GM15510 (cell line): ENCODE measurements around the gene SPINK8.
A peak's percentile ranks its signal among the peaks of the same experiment; 100 is the strongest.

Experiments used
- POLR2A ChIP-seq: IDR thresholded peaks from 3 replicates; pipeline ENCODE4 v1.6.1; 2011; ENCODE audit warnings: borderline replicate concordance; ENCODE audit not compliant: insufficient read length; ENCODE audit errors: extremely low read depth

Gene SPINK8

GRCh38 chr3:48344867-48345507 lies 11.5 kb upstream of the SPINK8 start:
- no peak for TF ChIP-seq POLR2A

GRCh38 chr3:48343432-48343831 lies 10.0 kb upstream of the SPINK8 start:
- TF ChIP-seq POLR2A, result no peak

DNA sequence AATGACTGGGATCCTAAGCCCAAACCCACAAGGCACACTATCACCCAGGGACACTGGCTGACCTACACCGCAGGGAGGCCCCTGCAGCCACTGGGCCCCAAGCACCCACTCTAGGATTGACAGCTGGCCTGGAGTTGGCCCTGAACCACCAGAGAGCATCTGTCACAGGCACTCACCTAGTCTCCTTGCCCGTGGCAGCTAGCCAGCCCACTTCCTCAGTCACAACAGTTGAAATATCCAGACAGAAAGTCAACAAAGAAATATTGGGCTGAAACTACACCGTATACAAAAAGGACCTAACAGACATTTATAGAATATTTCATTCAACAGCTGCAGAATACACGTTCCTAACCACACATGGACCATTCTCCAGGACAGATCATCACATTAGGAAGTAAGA lies 5.2 kb upstream of the SPINK8 start:
- no peak for TF ChIP-seq POLR2A

GRCh38 chr3:48334605-48335004 lies 1.1 kb upstream of the SPINK8 start:
- no peak for TF ChIP-seq POLR2A

GRCh38 chr3:48320996-48321395 lies 12.5 kb downstream of the SPINK8 start:
- no peak for TF ChIP-seq POLR2A

- no peak for TF ChIP-seq POLR2A
Measured at GRCh38 chr3:48318713-48319468, 14.6 kb downstream of the SPINK8 start.

GRCh38 chr3:48314542-48314941 lies 18.9 kb downstream of the SPINK8 start:
- no peak for TF ChIP-seq POLR2A

GRCh38 chr3:48306860-48307530 lies 26.5 kb downstream of the SPINK8 start:
- no peak for TF ChIP-seq POLR2A

DNA sequence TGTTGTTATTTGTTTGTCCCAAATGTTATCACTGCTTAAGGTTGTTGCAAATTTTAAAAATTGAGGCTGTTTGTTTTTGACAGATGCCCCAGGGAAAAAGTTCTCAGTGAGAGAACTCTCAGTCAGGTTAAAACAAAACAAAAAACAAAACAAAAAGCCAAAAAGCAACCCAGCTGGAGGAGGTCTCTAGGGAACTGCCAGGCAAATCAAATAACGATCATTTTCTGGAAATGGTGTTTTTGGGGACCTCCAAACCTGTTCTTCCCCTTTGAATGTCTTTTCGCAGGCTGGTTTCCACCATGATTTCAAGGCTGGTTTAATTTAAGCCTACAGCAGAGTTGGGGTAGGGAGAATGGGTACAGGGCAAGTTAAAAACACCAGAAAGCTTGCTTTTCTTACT lies 27.2 kb downstream of the SPINK8 start:
- no peak for TF ChIP-seq POLR2A

DNA sequence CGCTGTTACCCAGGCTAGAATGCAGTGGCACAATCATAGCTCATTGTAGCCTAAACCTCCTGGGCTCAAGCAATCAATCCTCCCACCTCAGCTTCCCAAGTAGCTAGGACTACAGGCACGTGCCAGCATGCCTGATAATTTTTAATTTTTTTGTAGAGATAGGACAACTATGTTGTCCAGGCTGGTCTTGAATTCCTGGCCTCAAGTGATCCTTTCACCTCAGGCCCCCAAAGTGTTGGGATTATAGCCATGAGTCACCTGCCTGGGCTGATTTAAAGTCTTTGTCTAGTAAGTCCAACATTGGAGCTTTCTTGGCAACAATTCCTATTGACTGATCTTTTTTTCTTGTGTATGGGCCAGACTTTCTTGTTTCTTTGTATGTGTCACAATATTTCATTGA lies 28.1 kb downstream of the SPINK8 start:
- no peak for TF ChIP-seq POLR2A

GRCh38 chr3:48303021-48303420 lies 30.4 kb downstream of the SPINK8 start:
- TF ChIP-seq POLR2A, result no peak

GRCh38 chr3:48301800-48302166 lies 31.7 kb downstream of the SPINK8 start:
- no peak for TF ChIP-seq POLR2A

DNA sequence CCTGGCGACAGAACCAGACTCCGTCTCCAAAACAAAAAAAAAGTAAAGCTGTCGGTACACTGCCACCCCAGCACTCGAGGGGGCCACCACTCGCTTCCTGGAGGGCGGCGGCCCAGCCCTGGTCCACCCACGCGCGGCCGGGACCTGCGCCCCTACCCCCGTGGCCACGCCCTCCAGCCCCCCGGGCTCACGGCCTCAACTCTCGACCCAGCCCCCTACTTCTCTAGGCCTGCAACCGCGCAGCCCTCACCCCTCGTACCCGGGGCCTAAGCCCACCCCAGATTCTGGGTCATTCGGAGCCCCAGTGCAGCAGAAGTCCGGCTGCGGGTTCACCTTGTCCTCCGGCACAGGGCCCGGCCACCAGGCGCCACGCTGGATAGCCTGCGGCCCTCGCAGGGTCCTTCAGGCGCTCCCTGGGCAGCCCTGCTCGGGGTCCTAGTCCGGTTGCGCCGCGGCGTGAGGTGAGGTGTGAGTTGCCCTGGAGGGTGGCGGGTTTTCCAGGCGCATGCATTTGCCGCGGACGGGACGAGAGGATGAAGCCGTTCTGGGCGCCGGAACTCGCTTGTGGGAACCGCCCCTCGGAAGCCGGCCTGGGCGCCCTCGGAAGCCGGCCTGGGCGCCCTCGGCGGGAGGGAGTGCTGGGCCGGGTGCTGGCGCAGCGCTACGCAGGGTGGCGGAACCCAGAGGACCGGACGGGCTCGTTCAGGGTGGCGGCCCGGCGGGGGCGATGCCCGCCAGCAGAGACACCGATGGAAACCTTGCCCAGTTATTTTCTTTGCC lies 32.3 kb downstream of the SPINK8 start, which contains the start of gene NME6:
Gene NME6 (minus strand): TSS at position 348 of the 780 bp plus-strand sequence.
- TF ChIP-seq POLR2A, result peak; percentile 76

DNA sequence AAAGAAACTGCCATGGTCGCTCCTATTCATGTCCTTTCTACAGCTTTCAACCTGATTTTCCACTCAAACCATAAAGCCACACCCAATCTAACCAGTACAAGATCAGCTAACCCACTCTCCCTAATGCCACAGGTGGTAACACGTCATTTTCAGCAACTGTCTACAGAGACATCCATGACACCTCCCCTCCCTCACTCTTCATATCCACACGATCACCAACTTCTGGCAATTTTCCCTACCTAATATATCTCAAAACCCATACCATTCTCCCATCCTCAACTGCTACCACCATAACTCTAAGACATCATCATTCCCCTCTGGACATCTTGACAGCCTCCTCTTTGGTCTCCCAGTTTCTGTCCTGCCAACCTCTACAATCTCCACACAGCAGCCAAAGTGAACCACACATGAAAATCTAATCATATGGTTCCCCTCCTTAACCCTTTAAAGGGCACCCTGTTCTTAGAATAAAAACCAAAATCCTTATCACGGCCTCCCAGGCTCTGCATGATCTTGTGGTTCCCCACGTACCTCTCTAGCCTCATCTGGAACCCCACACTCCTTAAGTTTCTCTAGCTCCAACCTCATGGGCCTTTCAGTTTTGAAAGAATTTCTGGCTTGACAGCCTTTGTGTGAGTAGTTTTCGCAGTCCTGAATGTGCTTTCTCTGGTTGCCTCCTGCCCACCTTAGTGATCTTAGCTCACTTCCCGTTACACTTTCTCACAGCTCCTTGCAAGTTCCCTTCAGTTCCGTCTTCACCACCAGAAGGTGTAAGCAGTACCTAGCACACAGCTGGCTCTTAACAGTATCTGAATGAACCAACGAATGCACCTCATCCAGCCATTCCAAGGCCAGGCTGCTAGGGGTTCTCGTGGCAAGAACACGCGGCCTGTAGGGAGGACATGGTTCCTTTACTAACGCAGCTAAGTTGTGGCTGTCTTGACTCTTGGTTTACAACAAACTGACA lies 33.4 kb downstream of the SPINK8 start:
- peak; percentile 58 for TF ChIP-seq POLR2A

- no peak for TF ChIP-seq POLR2A
Measured at GRCh38 chr3:48297111-48297810, 36.2 kb downstream of the SPINK8 start.
